HepG2 (cell line): ENCODE results near the gene IP6K1. TPM values are rescaled to one million over a fixed set of nuclear protein-coding genes. Genes with fewer than 3 reads are reported as not detected.
"Not testable (repeated sequence)": the region's sequence is repeated elsewhere in the genome, so short reads cannot be mapped to it uniquely, and the experiment has no call there.

Source experiments
- ATAC-seq: fragments of 200-7000 bp; cut with Tn5 transposase; 3 replicates; pipeline ENCODE4 v1.9.1; 2020; ENCODE audit warnings: mild to moderate bottlenecking, moderate library complexity
- BruUV-seq: library from RNA; stranded (reverse); fragments of 400-500 nt; replicated peaks from 2 replicates; lab custom pipeline; 2021; lab: Mats Ljungman, UMichigan
- CTCF ChIA-PET: fragments of 300-600 bp; formaldehyde crosslinking; extraction: SDS; loops from one replicate; lab custom pipeline; 2021; ENCODE audit warnings: low total read pairs, inconsistent platforms, low intra/inter-chr PET ratio; lab: Yijun Ruan, JAX
- POLR2A ChIA-PET: fragments of 350-600 bp; sonication (Branson Sonifier 250); formaldehyde crosslinking; loops from one replicate; lab custom pipeline; 2020; ENCODE audit warnings: antibody characterized with exemption, inconsistent platforms; lab: Yijun Ruan, JAX
- DNase-seq: peaks from one replicate; pipeline ENCODE4 v3.0.0-alpha.2; 2015; ENCODE audit warnings: low spot score
- FAIRE-seq: peaks from 3 replicates; lab custom pipeline; 2011; peaks lifted over from hg19 to GRCh38; lab: Jason Lieb, UNC
- H2AFZ ChIP-seq: one replicate; pipeline ENCODE4 v1.6.1; 2011; ENCODE audit warnings: low read length, inconsistent platforms
- H3K27ac ChIP-seq: fragments of 300-600 bp; 3 replicates; pipeline ENCODE4 v1.8.0; 2011; ENCODE audit warnings: mixed run types, mild to moderate bottlenecking, mixed read lengths, low read length, inconsistent platforms; ENCODE audit not compliant: insufficient read depth; ENCODE audit errors: extremely low read length
- H3K27me3 ChIP-seq, 2 experiments: fragments of 200-600 bp in 1 of 2; 2 replicates in 1 of 2; 3 replicates in 1 of 2; pipeline versions ENCODE4 v1.6.0 to v1.8.0; 2011; ENCODE audit warnings: low read length in 2 of 2, mild to moderate bottlenecking in 2 of 2, moderate library complexity in 2 of 2, inconsistent platforms in 1 of 2; ENCODE audit not compliant: insufficient read depth in 2 of 2, control insufficient read depth in 1 of 2
- H3K36me3 ChIP-seq, 2 experiments: fragments of 200-600 bp in 1 of 2; replicated peaks in 1 of 2; 2 replicates in 1 of 2; 3 replicates in 1 of 2; pipeline versions ENCODE4 v1.5.1 to v1.8.0; 2011; ENCODE audit warnings: low read length in 2 of 2, inconsistent platforms in 1 of 2; ENCODE audit not compliant: insufficient read depth in 2 of 2, control insufficient read depth in 1 of 2
- H3K4me1 ChIP-seq: 2 replicates; pipeline ENCODE4 v1.5.1; 2012; ENCODE audit warnings: low read length, inconsistent platforms; ENCODE audit not compliant: insufficient read depth
- H3K4me2 ChIP-seq: 2 replicates; pipeline ENCODE4 v1.6.0; 2011; ENCODE audit warnings: low read depth, low read length, inconsistent platforms
- H3K4me3 ChIP-seq, 3 experiments: fragments of 200-600 bp in 1 of 3; sonication (generic), shearing (Covaris generic) in 1 of 3; replicated peaks in 1 of 3; 2 replicates each; pipeline ENCODE4 v1.5.1; 2011 to 2016; ENCODE audit warnings: low read length in 3 of 3, inconsistent platforms in 2 of 3, low read depth in 2 of 3, mild to moderate bottlenecking in 2 of 3, control low read depth in 1 of 3, mixed read lengths in 1 of 3; ENCODE audit not compliant: insufficient read depth in 1 of 3
- H3K79me2 ChIP-seq: one replicate; pipeline ENCODE4 v1.6.1; 2011; ENCODE audit warnings: low read length, inconsistent platforms; ENCODE audit not compliant: insufficient read depth
- H3K9ac ChIP-seq: 2 replicates; pipeline ENCODE4 v1.6.0; 2011; ENCODE audit warnings: mild to moderate bottlenecking, low read depth, low read length, inconsistent platforms; ENCODE audit not compliant: insufficient read depth
- H3K9me3 ChIP-seq: 2 replicates; pipeline ENCODE4 v1.5.1; 2012; ENCODE audit warnings: mild to moderate bottlenecking, low read length
- H4K20me1 ChIP-seq: 2 replicates; pipeline ENCODE4 v1.6.0; 2011; ENCODE audit warnings: inconsistent platforms, mild to moderate bottlenecking, low read length, moderate library complexity; ENCODE audit not compliant: insufficient read depth
- AHR ChIP-seq: IDR thresholded peaks from 2 replicates; pipeline ENCODE4 v1.6.1; 2018; ENCODE audit warnings: missing genetic modification reagents, missing compliant biosample characterization
- ATAD3A ChIP-seq: sonication (generic); formaldehyde crosslinking; IDR thresholded peaks from 2 replicates; pipeline ENCODE4 v1.4.0; 2020; ENCODE audit warnings: missing genetic modification reagents
- CEBPB ChIP-seq: IDR thresholded peaks from 2 replicates; pipeline ENCODE4 v1.6.1; 2011; ENCODE audit warnings: low read depth, low read length, improper control_type of control experiment, borderline replicate concordance
- CEBPG ChIP-seq: IDR thresholded peaks from 2 replicates; pipeline ENCODE4 v1.6.1; 2016
- FOXC1 ChIP-seq: sonication (generic); formaldehyde crosslinking; IDR thresholded peaks from 2 replicates; pipeline ENCODE4 v1.8.0; 2022; ENCODE audit warnings: mild to moderate bottlenecking, missing genetic modification reagents, borderline replicate concordance
- KAT7 ChIP-seq: IDR thresholded peaks from 2 replicates; pipeline ENCODE4 v1.6.1; 2018; ENCODE audit warnings: borderline replicate concordance, missing compliant biosample characterization
- NONO ChIP-seq, 2 experiments: fragments of 450-650 bp in 1 of 2; sonication (generic) in 1 of 2; formaldehyde crosslinking in 1 of 2; IDR thresholded peaks in 1 of 2; conservative IDR thresholded peaks in 1 of 2; 2 replicates each; pipeline versions ENCODE4 v1.6.1 to v1.8.0; 2017 to 2022; ENCODE audit warnings: mild to moderate bottlenecking in 1 of 2, missing genetic modification reagents in 1 of 2, moderate library complexity in 1 of 2
- RBFOX2 ChIP-seq: fragments of 200-400 bp; formaldehyde crosslinking; IDR thresholded peaks from 2 replicates; pipeline ENCODE4 v1.6.1; 2017; ENCODE audit warnings: low read depth, mild to moderate bottlenecking, low read length
- TBP ChIP-seq: sonication (generic); formaldehyde crosslinking; IDR thresholded peaks from 2 replicates; pipeline ENCODE4 v1.5.0; 2020; ENCODE audit warnings: missing genetic modification reagents
- ZFP41 ChIP-seq: sonication (generic); formaldehyde crosslinking; IDR thresholded peaks from 2 replicates; pipeline ENCODE4 v1.4.0; 2020; ENCODE audit warnings: mild to moderate bottlenecking, missing genetic modification reagents, borderline replicate concordance
- ZNF12 ChIP-seq: sonication (generic); formaldehyde crosslinking; IDR thresholded peaks from 2 replicates; pipeline ENCODE4 v1.5.0; 2020; ENCODE audit warnings: missing genetic modification reagents
- ZNF20 ChIP-seq: sonication (generic); formaldehyde crosslinking; IDR thresholded peaks from 2 replicates; pipeline ENCODE4 v1.4.0; 2020; ENCODE audit warnings: mild to moderate bottlenecking, moderate library complexity, missing genetic modification reagents
- ZNF556 ChIP-seq: sonication (generic); formaldehyde crosslinking; IDR thresholded peaks from 2 replicates; pipeline ENCODE4 v1.4.0; 2020; ENCODE audit warnings: mild to moderate bottlenecking, missing genetic modification reagents, borderline replicate concordance
- ZNF567 ChIP-seq: sonication (generic); formaldehyde crosslinking; IDR thresholded peaks from 2 replicates; pipeline ENCODE4 v1.8.1; 2023; ENCODE audit warnings: mild to moderate bottlenecking, missing genetic modification reagents, borderline replicate concordance
- ZNF629 ChIP-seq: sonication (generic); formaldehyde crosslinking; conservative IDR thresholded peaks from 2 replicates; pipeline ENCODE4 v1.5.0; 2020; ENCODE audit warnings: missing genetic modification reagents
- ZNF839 ChIP-seq: sonication (generic); formaldehyde crosslinking; IDR thresholded peaks from 2 replicates; pipeline ENCODE4 v1.4.0; 2020; ENCODE audit warnings: missing genetic modification reagents, mild to moderate bottlenecking, borderline replicate concordance
- WGBS: methylation state at CpG from one replicate; pipeline ENCODE4 v1.1.6; 2017; ENCODE audit warnings: low lambda C conversion rate; 5-methylcytosine and 5-hydroxymethylcytosine counted together
- in situ Hi-C: cut with HindIII; loops from 2 replicates; pipeline ENCODE4 v1.10.0; 2017; ENCODE audit warnings: low pct_unique_long_range_greater_than_20kb; ENCODE audit not compliant: extremely low pct_ligation_motif_present
- intact Hi-C: fragments of 100-400 bp; cut with micrococcal nuclease; formaldehyde crosslinking; loops from one replicate; pipeline ENCODE4 v1.10.0; 2022; ENCODE audit not compliant: unreplicated experiment
- polyA plus RNA-seq, 8 experiments: library from polyadenylated mRNA; depleted of rRNA in 3 of 8; stranded (reverse) in 7 of 8; unstranded in 1 of 8; fragments of >200 nt; fragmentation: Illumina TruSeq in 4 of 8; extraction: Trizol in 4 of 8; gene quantifications; 2 replicates each; pipeline versions ENCODE4 v1.2.1 to v1.2.3, GENCODE V29; 2011 to 2016; ENCODE audit warnings: low read depth in 4 of 8, missing spikeins in 1 of 8, mixed read lengths in 1 of 8; ENCODE audit not compliant: insufficient read depth in 1 of 8
- total RNA-seq, 5 experiments: library from RNA; depleted of rRNA; stranded (reverse); fragments of >200 nt; fragmentation: Illumina TruSeq; extraction: Trizol; gene quantifications; 2 replicates each; pipeline ENCODE4 v1.2.3, GENCODE V29; 2016; ENCODE audit warnings: low read depth in 1 of 5
- TF ChIP-seq, protein P1 (sequence below): sonication (generic); formaldehyde crosslinking; IDR thresholded peaks from 2 replicates; pipeline ENCODE4 v1.4.0; 2020; ENCODE audit warnings: missing genetic modification reagents

IP6K1 gene
- total and polyA plus RNA-seq, 2 of the 13 experiments (the other 11 are each of a cell fraction or from before 2014, with no cell fraction given): 17.7 to 29.7 TPM

DNA sequence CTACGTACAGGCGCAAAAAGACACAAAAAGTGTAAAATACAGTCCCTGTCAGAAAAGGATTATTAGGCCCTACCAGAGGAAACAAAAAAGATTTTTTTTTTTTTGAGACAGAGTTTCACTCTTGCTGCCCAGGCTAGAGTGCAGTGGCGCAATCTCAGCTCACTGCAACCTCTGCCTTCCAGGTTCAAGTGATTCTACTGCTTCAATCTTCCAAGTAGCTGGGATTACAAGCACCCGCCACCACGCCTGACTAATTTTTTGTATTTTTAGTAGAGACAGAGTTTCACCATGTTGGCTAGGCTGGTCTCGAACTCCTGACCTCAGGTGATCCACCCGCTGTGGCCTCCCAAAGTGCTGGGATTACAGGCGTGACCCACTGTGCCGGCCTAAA lies 5.4 kb downstream of the IP6K1 start:
- BruUV-seq: not testable (repeated sequence)
- peaks cover 73% of the 10 kb centered on the region for H3K79me2 ChIP-seq
- H3K4me1 ChIP-seq: peaks cover 51% of the 10 kb centered on the region

DNA sequence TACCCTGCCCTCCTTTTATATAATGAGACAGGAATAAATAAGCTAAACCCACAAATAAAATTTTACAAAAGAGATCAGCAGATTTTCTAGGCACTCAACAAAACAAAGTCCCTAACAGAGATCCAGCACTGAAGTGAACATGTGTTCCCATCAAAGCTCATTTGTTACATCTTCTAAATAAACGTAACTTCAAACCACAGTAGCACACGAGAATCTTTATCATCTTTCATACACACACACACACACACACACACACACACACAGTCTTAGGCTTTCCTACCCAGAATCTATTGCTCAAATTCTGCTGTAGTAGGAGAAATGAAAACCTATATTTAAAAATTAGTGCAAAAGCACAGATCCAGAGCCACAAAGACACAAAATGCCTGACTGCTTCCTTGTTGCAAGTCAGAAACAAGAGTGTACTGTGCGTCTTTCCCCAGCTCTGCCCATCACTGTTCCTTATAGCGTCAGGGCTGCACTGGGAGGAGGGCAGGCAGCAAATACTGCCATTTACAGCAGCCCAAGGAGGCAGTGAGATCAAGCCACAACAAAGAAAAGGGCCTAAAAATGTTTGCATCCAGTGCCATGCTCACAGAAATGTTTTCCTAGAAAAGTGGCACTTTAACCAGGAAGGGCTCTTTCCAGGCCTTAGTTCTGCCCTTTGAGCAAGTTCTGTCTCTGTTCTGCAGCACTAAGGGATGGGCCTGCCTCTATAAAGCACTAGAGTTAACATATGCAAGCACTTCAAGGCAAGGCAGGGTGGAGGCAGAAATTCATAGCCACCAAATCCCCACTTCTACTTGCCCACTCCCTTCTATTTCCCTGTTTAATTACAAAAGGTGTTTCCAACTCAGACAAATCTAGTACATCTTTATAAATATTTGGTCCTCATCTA lies 6.0 kb downstream of the IP6K1 start:
- Histone ChIP-seq H3K9ac (no peak overlapping the region), H3K79me2 (peaks cover 73% of the 10 kb centered on the region), H4K20me1 (peaks cover 9% of the 10 kb centered on the region; the same call in 1 of the 2 replicates), H2AFZ (no peak overlapping the region), H3K36me3 (peaks cover 3 to 24% of the 10 kb centered on the region in 2 experiments), H3K9me3 (no peaks in the 10 kb centered on the region), H3K27ac (peak overlapping the region; percentile 60), H3K4me3 (no peak overlapping the region), H3K4me1 (peaks cover 47% of the 10 kb centered on the region), H3K4me2 (peak overlapping the region; percentile 25), H3K27me3 (no peaks in the 10 kb centered on the region)
- CTCF ChIA-PET: no interaction called here
- 81% methylated on average over 4 of the region's 4 CpGs for WGBS
- intact Hi-C loops: no loop called here
- in situ Hi-C loops: no loop called here
- DNase-seq: no peak
- ATAC-seq: peak; percentile 30; the same call in 1 of the 3 replicates
- POLR2A ChIA-PET: no interaction called here
- no peak for FAIRE-seq
- BruUV-seq: no TSS peak
- TF ChIP-seq FOXC1 (CRISPR knock-in tag) (no peak), AHR (CRISPR knock-in tag) (no peak), ZNF556 (no peak), RBFOX2 (peak; percentile 33; the same call in 1 of the 2 replicates), ZNF20 (CRISPR knock-in tag) (no peak), ZNF629 (CRISPR knock-in tag) (no peak), ZNF839 (no peak), ZNF12 (CRISPR knock-in tag) (peak; percentile 49; the same call in 1 of the 2 replicates), NONO (IDR thresholded peaks at IDR 0.05) (no peak), NONO (CRISPR knock-in tag; conservative IDR thresholded peaks at IDR 0.05) (no peak), TBP (CRISPR knock-in tag) (no peak), ZFP41 (CRISPR knock-in tag) (no peak), KAT7 (CRISPR knock-in tag) (no peak), ATAD3A (no peak), ZNF567 (CRISPR knock-in tag) (no peak)
- TF ChIP-seq, protein P1, sequence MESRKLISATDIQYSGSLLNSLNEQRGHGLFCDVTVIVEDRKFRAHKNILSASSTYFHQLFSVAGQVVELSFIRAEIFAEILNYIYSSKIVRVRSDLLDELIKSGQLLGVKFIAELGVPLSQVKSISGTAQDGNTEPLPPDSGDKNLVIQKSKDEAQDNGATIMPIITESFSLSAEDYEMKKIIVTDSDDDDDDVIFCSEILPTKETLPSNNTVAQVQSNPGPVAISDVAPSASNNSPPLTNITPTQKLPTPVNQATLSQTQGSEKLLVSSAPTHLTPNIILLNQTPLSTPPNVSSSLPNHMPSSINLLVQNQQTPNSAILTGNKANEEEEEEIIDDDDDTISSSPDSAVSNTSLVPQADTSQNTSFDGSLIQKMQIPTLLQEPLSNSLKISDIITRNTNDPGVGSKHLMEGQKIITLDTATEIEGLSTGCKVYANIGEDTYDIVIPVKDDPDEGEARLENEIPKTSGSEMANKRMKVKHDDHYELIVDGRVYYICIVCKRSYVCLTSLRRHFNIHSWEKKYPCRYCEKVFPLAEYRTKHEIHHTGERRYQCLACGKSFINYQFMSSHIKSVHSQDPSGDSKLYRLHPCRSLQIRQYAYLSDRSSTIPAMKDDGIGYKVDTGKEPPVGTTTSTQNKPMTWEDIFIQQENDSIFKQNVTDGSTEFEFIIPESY (CRISPR knock-in tag): no peak

More for the DNA sequence above, 5.4 kb downstream of the IP6K1 start:
- H3K9ac ChIP-seq, CTCF ChIA-PET, H3K27me3 ChIP-seq, H4K20me1 ChIP-seq, in situ Hi-C loops, FAIRE-seq, intact Hi-C loops, H3K9me3 ChIP-seq, H3K4me3 ChIP-seq, H2AFZ ChIP-seq, POLR2A ChIA-PET, DNase-seq: not testable (repeated sequence)
- Histone ChIP-seq H3K36me3 (peaks cover 3 to 19% of the 10 kb centered on the region in 2 experiments; a peak in 3 of 5 replicates), H3K27ac (peak overlapping the region; percentile 60), H3K4me2 (peak overlapping the region; percentile 25)
- 91% methylated on average over 9 of the region's 9 CpGs for WGBS
- ATAC-seq: 0 out of 3 replicates have a peak, but pooled peaks have one; percentile 12
- TF ChIP-seq CEBPB (0 out of 2 replicates have a peak, but pooled peaks have one; percentile 1), CEBPG (CRISPR knock-in tag) (peak; percentile 25; the same call in 1 of the 2 replicates)
